Dendritic cell treated with granulocyte-macrophage colony-stimulating factor and Interleukin-4, amounts not matched to agents 40 ng/mL and 50 ng/mL, for 4 days (primary cell): Measurements from ENCODE around the gene CREB3.

ENCODE experiments used
- H3K27ac Mint-ChIP-seq: one replicate; pipeline ENCODE4 v1.8.0; 2022; ENCODE audit warnings: mild to moderate bottlenecking, mixed read lengths
- H3K27me3 Mint-ChIP-seq: one replicate; pipeline ENCODE4 v1.8.0; 2022; ENCODE audit warnings: mild to moderate bottlenecking, mixed read lengths
- H3K36me3 Mint-ChIP-seq: one replicate; pipeline ENCODE4 v1.8.0; 2022; ENCODE audit warnings: low read depth, mixed read lengths
- H3K4me1 Mint-ChIP-seq: one replicate; pipeline ENCODE4 v1.8.0; 2022; ENCODE audit warnings: low read depth, mixed read lengths
- H3K4me3 Mint-ChIP-seq: one replicate; pipeline ENCODE4 v1.8.0; 2022; ENCODE audit warnings: mild to moderate bottlenecking, moderate library complexity, mixed read lengths
- H3K9me3 Mint-ChIP-seq: one replicate; pipeline ENCODE4 v1.8.0; 2022; ENCODE audit warnings: mixed read lengths
- intact Hi-C: fragments of 100-400 bp; cut with micrococcal nuclease; formaldehyde crosslinking; loops from one replicate; pipeline ENCODE4 v1.15.0; 2022

CREB3 gene

GRCh38 chr9:35727676-35728040 is 4.8 kb upstream of the CREB3 start:
- no peak overlapping the region for H3K27ac Mint-ChIP-seq
- no peaks in the 10 kb centered on the region for H3K27me3 Mint-ChIP-seq
- H3K4me1 Mint-ChIP-seq: peaks cover 2% of the 10 kb centered on the region
- H3K36me3 Mint-ChIP-seq: peaks cover 10% of the 10 kb centered on the region
- H3K9me3 Mint-ChIP-seq: no peaks in the 10 kb centered on the region
- intact Hi-C loops: no loop called here
- H3K4me3 Mint-ChIP-seq: no peak overlapping the region

- intact Hi-C loops: no loop called here
- H3K4me1 Mint-ChIP-seq: peaks cover 8% of the 10 kb centered on the region
- H3K9me3 Mint-ChIP-seq: no peaks in the 10 kb centered on the region
- H3K4me3 Mint-ChIP-seq: no peak overlapping the region
- no peaks in the 10 kb centered on the region for H3K27me3 Mint-ChIP-seq
- H3K36me3 Mint-ChIP-seq: peaks cover 10% of the 10 kb centered on the region
- no peak overlapping the region for H3K27ac Mint-ChIP-seq
Observed at GRCh38 chr9:35728041-35728971, 4.2 kb upstream of the CREB3 start.

- Mint-ChIP-seq H3K4me3 (no peak overlapping the region), H3K36me3 (peaks cover 10% of the 10 kb centered on the region), H3K27ac (no peak overlapping the region), H3K27me3 (no peaks in the 10 kb centered on the region), H3K9me3 (no peaks in the 10 kb centered on the region), H3K4me1 (peaks cover 9% of the 10 kb centered on the region)
- intact Hi-C loops: no loop called here
Observed at GRCh38 chr9:35729101-35729500, 3.4 kb upstream of the CREB3 start.

GRCh38 chr9:35729700-35730485 is 2.6 kb upstream of the CREB3 start:
- Mint-ChIP-seq H3K9me3 (no peaks in the 10 kb centered on the region), H3K36me3 (peaks cover 13% of the 10 kb centered on the region), H3K4me3 (no peak overlapping the region), H3K27ac (no peak overlapping the region), H3K4me1 (peaks cover 10% of the 10 kb centered on the region), H3K27me3 (no peaks in the 10 kb centered on the region)
- intact Hi-C loops: loop anchor here (5.0 kb wide), 1 partner anchor 628 kb away; the partner anchor contains the start of gene STOML2

GRCh38 chr9:35730486-35730854 is 2.0 kb upstream of the CREB3 start:
- intact Hi-C loops: loop anchor here (5.0 kb wide), 1 partner anchor 628 kb away; the partner anchor contains the start of gene STOML2
- H3K27ac Mint-ChIP-seq: no peak overlapping the region
- H3K4me3 Mint-ChIP-seq: no peak overlapping the region
- peaks cover 19% of the 10 kb centered on the region for H3K36me3 Mint-ChIP-seq
- H3K27me3 Mint-ChIP-seq: no peaks in the 10 kb centered on the region
- no peaks in the 10 kb centered on the region for H3K9me3 Mint-ChIP-seq
- H3K4me1 Mint-ChIP-seq: peaks cover 16% of the 10 kb centered on the region

GRCh38 chr9:35731415-35732184 is 866 bp upstream of the CREB3 start:
- intact Hi-C loops: loop anchor here (1.0 to 5.0 kb wide), 3 partner anchors 85 to 629 kb away; partner anchors contain the start of gene STOML2

GRCh38 chr9:35732800-35733541 is 505 bp downstream of the CREB3 start:
- no peaks in the 10 kb centered on the region for H3K9me3 Mint-ChIP-seq
- peaks cover 44% of the 10 kb centered on the region for H3K36me3 Mint-ChIP-seq
- no peaks in the 10 kb centered on the region for H3K27me3 Mint-ChIP-seq
- H3K27ac Mint-ChIP-seq: no peak overlapping the region
- intact Hi-C loops: loop anchor here (1.0 to 5.0 kb wide), 5 partner anchors 10 to 631 kb away; partner anchors contain the start of gene STOML2
- H3K4me1 Mint-ChIP-seq: peaks cover 32% of the 10 kb centered on the region
- H3K4me3 Mint-ChIP-seq: no peak overlapping the region

More at GRCh38 chr9:35731415-35732184, 866 bp upstream of the CREB3 start:
- Mint-ChIP-seq H3K27ac (no peak overlapping the region), H3K4me3 (no peak overlapping the region), H3K9me3 (no peaks in the 10 kb centered on the region), H3K36me3 (peaks cover 30% of the 10 kb centered on the region), H3K4me1 (peaks cover 26% of the 10 kb centered on the region), H3K27me3 (no peaks in the 10 kb centered on the region)

- Mint-ChIP-seq H3K4me1 (peaks cover 32% of the 10 kb centered on the region), H3K27ac (no peak overlapping the region), H3K27me3 (no peaks in the 10 kb centered on the region), H3K9me3 (no peaks in the 10 kb centered on the region), H3K4me3 (no peak overlapping the region), H3K36me3 (peaks cover 55% of the 10 kb centered on the region)
- intact Hi-C loops: loop anchor here (5.0 kb wide), 1 partner anchor 632 kb away; the partner anchor contains the start of gene STOML2
Observed at GRCh38 chr9:35734096-35734495, 1.6 kb downstream of the CREB3 start.

GRCh38 chr9:35736201-35736633 is 3.8 kb downstream of the CREB3 start:
- H3K4me1 Mint-ChIP-seq: peaks cover 32% of the 10 kb centered on the region
- H3K4me3 Mint-ChIP-seq: no peak overlapping the region
- no peaks in the 10 kb centered on the region for H3K9me3 Mint-ChIP-seq
- intact Hi-C loops: loop anchor here (2.0 kb wide), 1 partner anchor 79 kb away; the partner anchor contains the start of gene HINT2
- no peaks in the 10 kb centered on the region for H3K27me3 Mint-ChIP-seq
- H3K27ac Mint-ChIP-seq: no peak overlapping the region
- peaks cover 74% of the 10 kb centered on the region for H3K36me3 Mint-ChIP-seq

GRCh38 chr9:35737143-35737542 is 4.7 kb downstream of the CREB3 start:
- Mint-ChIP-seq H3K36me3 (peaks cover 75% of the 10 kb centered on the region), H3K27ac (no peak overlapping the region), H3K27me3 (no peaks in the 10 kb centered on the region), H3K4me1 (peaks cover 38% of the 10 kb centered on the region), H3K4me3 (no peak overlapping the region), H3K9me3 (no peaks in the 10 kb centered on the region)
- intact Hi-C loops: loop anchor here (2.0 kb wide), 1 partner anchor 78 kb away; the partner anchor contains the start of gene HINT2

- Mint-ChIP-seq H3K4me3 (no peak overlapping the region), H3K4me1 (peaks cover 38% of the 10 kb centered on the region), H3K27me3 (no peaks in the 10 kb centered on the region), H3K36me3 (peaks cover 82% of the 10 kb centered on the region), H3K9me3 (no peaks in the 10 kb centered on the region), H3K27ac (no peak overlapping the region)
- intact Hi-C loops: no loop called here
Observed at GRCh38 chr9:35738186-35738585, 5.7 kb downstream of the CREB3 start.

- intact Hi-C loops: no loop called here
- Mint-ChIP-seq H3K9me3 (no peaks in the 10 kb centered on the region), H3K4me1 (peaks cover 44% of the 10 kb centered on the region), H3K36me3 (peaks cover 89% of the 10 kb centered on the region), H3K4me3 (no peak overlapping the region), H3K27ac (no peak overlapping the region), H3K27me3 (no peaks in the 10 kb centered on the region)
Observed at GRCh38 chr9:35738924-35739323, 6.5 kb downstream of the CREB3 start.

GRCh38 chr9:35740243-35740642 is 7.8 kb downstream of the CREB3 start:
- H3K9me3 Mint-ChIP-seq: no peaks in the 10 kb centered on the region
- peaks cover 50% of the 10 kb centered on the region for H3K4me1 Mint-ChIP-seq
- peaks cover 96% of the 10 kb centered on the region for H3K36me3 Mint-ChIP-seq
- no peak overlapping the region for H3K27ac Mint-ChIP-seq
- no peak overlapping the region for H3K4me3 Mint-ChIP-seq
- no peaks in the 10 kb centered on the region for H3K27me3 Mint-ChIP-seq
- intact Hi-C loops: no loop called here
